ENCODE data around the gene SLAMF8. TPM values are rescaled to one million over a fixed set of nuclear protein-coding genes. Genes with fewer than 3 reads are reported as not detected.

SLAMF8 gene
- total RNA-seq, 1 experiment from 2014 or later: not detected

GRCh38 chr1:159802111-159802510 lies 24.6 kb upstream of the SLAMF8 start, which contains the start of gene FCRL6:
TSS of gene FCRL6 (plus strand) at chr1:159802360. CDS start at chr1:159802425, 65 bp downstream.
- Histone ChIP-seq H3K9me3 (ENCODE audit: control insufficient read depth, low read depth, low read length) (no peaks in the 10 kb centered on the region), H2AFZ (ENCODE audit: low read length) (no peak within 1 kb of the TSS), H4K5ac (ENCODE audit: insufficient read length, low read depth, low read length) (no peak within 1 kb of the TSS), H3K79me2 (ENCODE audit: insufficient read depth, low read length) (no peaks in the 10 kb centered on the region), H3K56ac (ENCODE audit: insufficient read length, low read depth, low read length) (no peak within 1 kb of the TSS), H3K14ac (ENCODE audit: insufficient read depth, low read length) (no peak within 1 kb of the TSS), H3K18ac (ENCODE audit: insufficient read length, low read depth, low read length) (no peak within 1 kb of the TSS), H3K23me2 (ENCODE audit: insufficient read length, low read depth, low read length, poor library complexity, severe bottlenecking) (no peaks in the 10 kb centered on the region), H3K27me3 (ENCODE audit: insufficient read depth, low read length) (no peaks in the 10 kb centered on the region), H2BK20ac (ENCODE audit: low read depth, low read length, poor library complexity, severe bottlenecking) (no peak within 1 kb of the TSS), H3K4me2 (ENCODE audit: insufficient read depth, insufficient read length, low read length) (no peak within 1 kb of the TSS), H2AK5ac (ENCODE audit: insufficient read length, low read length) (no peak within 1 kb of the TSS), H2BK12ac (ENCODE audit: insufficient read length, low read depth, low read length) (no peak within 1 kb of the TSS), H3K4ac (ENCODE audit: low read depth, low read length) (no peak within 1 kb of the TSS), H3K4me1 (ENCODE audit: insufficient read depth, low read length) (no peaks in the 10 kb centered on the region), H4K91ac (ENCODE audit: insufficient read length, low read depth, low read length) (no peak within 1 kb of the TSS), H4K8ac (replicated peaks; ENCODE audit: insufficient read length, low read depth, low read length) (no peak within 1 kb of the TSS), H3K79me1 (ENCODE audit: insufficient read depth, low read depth, low read length, poor library complexity, severe bottlenecking) (no peaks in the 10 kb centered on the region), H2BK5ac (ENCODE audit: insufficient read length, low read length) (no peak within 1 kb of the TSS), H3K23ac (ENCODE audit: insufficient read length, low read depth, low read length) (no peak within 1 kb of the TSS), H2BK120ac (ENCODE audit: low read depth, low read length, poor library complexity, severe bottlenecking) (no peak within 1 kb of the TSS), H2BK15ac (ENCODE audit: low read depth, low read length) (no peak within 1 kb of the TSS), H4K20me1 (ENCODE audit: control insufficient read depth, insufficient read depth, insufficient read length) (no peaks in the 10 kb centered on the region), H3K9ac (ENCODE audit: extremely low read depth, insufficient read length, low read length) (no peak within 1 kb of the TSS), H3K27ac (ENCODE audit: insufficient read length, low read depth, low read length) (no peak within 1 kb of the TSS), H3T11ph (ENCODE audit: low read length) (no peak within 1 kb of the TSS)
- no peak for TF ChIP-seq CTCF (conservative IDR thresholded peaks at IDR 0.05)
- WGBS (ENCODE audit: extremely low coverage, insufficient read length, low lambda C conversion rate): no CpG with 5 or more reads among the region's 8 CpGs
- H3K27me3 Mint-ChIP-seq (ENCODE audit: low read depth): peaks cover 19% of the 10 kb centered on the region
- no peak within 1 kb of the TSS for H3K27ac Mint-ChIP-seq
- no peak within 1 kb of the TSS; a peak in 1 of 5 replicates for H3K4me3 Mint-ChIP-seq
- DNase-seq: no peak
- H3K9me3 Mint-ChIP-seq: no peaks in the 10 kb centered on the region
- H3K36me3 Mint-ChIP-seq (ENCODE audit: insufficient read depth in 1 of 3, low read depth in 3 of 3): no peaks in the 10 kb centered on the region; a peak in 1 of 7 replicates
- no peaks in the 10 kb centered on the region for H3K4me1 Mint-ChIP-seq
